NT2/D1 (cell line): ENCODE data around the gene RPS24.
"Not testable (repeated sequence)": the region's sequence is repeated elsewhere in the genome, so short reads cannot be mapped to it uniquely, and the experiment has no call there.

ENCODE experiments used
- DNase-seq: peaks from one replicate; pipeline ENCODE4 v3.0.0-alpha.2; 2011; ENCODE audit warnings: low read depth, low spot score
- H3K27me3 ChIP-seq: 2 replicates; pipeline ENCODE4 v1.6.0; 2011; ENCODE audit warnings: mild to moderate bottlenecking; ENCODE audit not compliant: insufficient read length, insufficient read depth
- H3K36me3 ChIP-seq: 2 replicates; pipeline ENCODE4 v1.6.1; 2011; ENCODE audit warnings: mild to moderate bottlenecking, low read length, mixed read lengths; ENCODE audit not compliant: insufficient read depth, insufficient read length
- H3K4me1 ChIP-seq: 2 replicates; pipeline ENCODE4 v1.5.1; 2011; ENCODE audit not compliant: insufficient read depth, insufficient read length
- H3K4me3 ChIP-seq: 2 replicates; pipeline ENCODE4 v1.5.1; 2011; ENCODE audit warnings: low read depth; ENCODE audit not compliant: insufficient read length
- H3K9ac ChIP-seq: 2 replicates; pipeline ENCODE4 v1.6.0; 2011; ENCODE audit warnings: low read depth; ENCODE audit not compliant: insufficient read length
- H3K9me3 ChIP-seq: 2 replicates; pipeline ENCODE4 v1.5.1; 2011; ENCODE audit warnings: mild to moderate bottlenecking, low read length; ENCODE audit not compliant: insufficient read depth
- SUZ12 ChIP-seq: IDR thresholded peaks from 2 replicates; pipeline ENCODE4 v1.6.1; 2011; ENCODE audit not compliant: insufficient read length, insufficient read depth; ENCODE audit errors: extremely low read depth
- YY1 ChIP-seq: IDR thresholded peaks from 2 replicates; pipeline ENCODE4 v1.6.1; 2011; ENCODE audit not compliant: insufficient read length, insufficient read depth
- ZNF274 ChIP-seq: IDR thresholded peaks from 2 replicates; pipeline ENCODE4 v1.6.1; 2011; ENCODE audit warnings: mild to moderate bottlenecking, low read depth, low read length

Gene RPS24

DNA sequence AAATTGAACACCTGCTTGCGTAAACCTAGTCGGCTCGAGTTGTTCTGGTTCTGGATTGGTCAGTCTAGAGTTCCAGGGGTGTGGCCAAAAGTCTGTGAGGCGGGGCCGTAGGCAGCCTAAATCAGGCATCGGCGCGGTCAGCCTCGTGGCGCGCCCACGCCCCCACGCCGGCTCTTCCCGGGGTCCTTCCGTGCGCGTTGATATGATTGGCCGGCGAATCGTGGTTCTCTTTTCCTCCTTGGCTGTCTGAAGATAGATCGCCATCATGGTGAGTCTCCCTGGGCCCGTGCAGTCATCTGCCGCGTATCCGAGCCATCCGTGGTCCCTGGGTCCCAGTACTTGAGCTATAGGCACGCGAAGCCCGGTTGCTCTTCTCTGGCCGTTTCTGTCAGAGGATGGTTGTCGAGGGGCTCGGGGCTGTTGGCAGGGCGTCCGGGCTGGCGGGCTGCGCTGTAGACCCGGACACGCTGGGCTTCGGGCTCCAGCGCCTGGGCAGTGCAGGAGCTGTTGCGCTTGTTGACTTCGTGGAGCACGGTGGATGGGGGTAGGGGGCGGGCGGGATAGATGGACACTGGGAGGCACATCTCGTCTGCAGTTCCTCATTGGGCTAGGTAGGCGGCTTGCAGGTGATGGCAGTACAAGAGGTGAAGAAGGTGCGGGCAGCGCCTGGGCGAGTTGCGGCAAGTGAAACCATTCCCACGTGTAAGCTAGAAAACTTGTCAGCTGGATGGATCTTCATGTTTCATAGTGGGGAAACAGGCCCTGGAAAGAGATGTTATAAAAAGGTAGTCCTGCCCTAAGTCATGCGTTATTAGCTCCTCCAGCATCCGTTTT lies at the start of gene RPS24:
Gene RPS24, plus strand, starts transcription at position 227 of the 834 bp plus-strand sequence. Its CDS starts 39 bp downstream, at position 266.
- Histone ChIP-seq H3K27me3 (no peaks in the 10 kb centered on the region), H3K4me1 (peaks cover 8% of the 10 kb centered on the region), H3K4me3 (peak within 1 kb of the TSS; percentile 94), H3K9ac (peak within 1 kb of the TSS; percentile 96), H3K9me3 (no peaks in the 10 kb centered on the region), H3K36me3 (peaks cover 48% of the 10 kb centered on the region)
- DNase-seq, result peak; percentile 91
- peak; percentile 46 for TF ChIP-seq YY1
- no peak for TF ChIP-seq ZNF274
- no peak for TF ChIP-seq SUZ12

DNA sequence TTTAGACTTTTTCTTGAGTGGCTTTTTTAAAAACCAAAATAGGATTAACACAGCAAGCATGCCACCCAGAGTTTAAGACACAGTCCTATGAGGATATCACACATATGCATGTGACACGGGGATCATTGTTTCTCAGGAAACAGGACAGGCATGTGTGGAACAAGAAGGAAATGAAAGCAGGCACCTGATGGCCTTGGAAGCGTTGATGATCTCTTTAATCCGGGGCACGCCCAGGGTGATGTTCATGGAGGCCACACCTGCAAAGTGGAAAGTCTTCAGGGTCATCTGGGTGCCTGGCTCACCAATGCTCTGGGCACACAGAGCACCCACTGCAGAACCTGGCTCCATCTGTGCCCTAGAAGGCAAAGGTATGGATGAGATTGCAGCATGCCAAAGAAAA lies 48.7 kb upstream of the RPS24 start:
- no peak overlapping the region for H3K9ac ChIP-seq
- no peaks in the 10 kb centered on the region for H3K27me3 ChIP-seq
- H3K4me1 ChIP-seq, result no peaks in the 10 kb centered on the region
- no peak for DNase-seq
- no peak for TF ChIP-seq YY1
- TF ChIP-seq SUZ12, result no peak
- TF ChIP-seq ZNF274, result no peak
- no peaks in the 10 kb centered on the region for H3K9me3 ChIP-seq
- peaks cover 93% of the 10 kb centered on the region for H3K36me3 ChIP-seq
- H3K4me3 ChIP-seq, result no peak overlapping the region

DNA sequence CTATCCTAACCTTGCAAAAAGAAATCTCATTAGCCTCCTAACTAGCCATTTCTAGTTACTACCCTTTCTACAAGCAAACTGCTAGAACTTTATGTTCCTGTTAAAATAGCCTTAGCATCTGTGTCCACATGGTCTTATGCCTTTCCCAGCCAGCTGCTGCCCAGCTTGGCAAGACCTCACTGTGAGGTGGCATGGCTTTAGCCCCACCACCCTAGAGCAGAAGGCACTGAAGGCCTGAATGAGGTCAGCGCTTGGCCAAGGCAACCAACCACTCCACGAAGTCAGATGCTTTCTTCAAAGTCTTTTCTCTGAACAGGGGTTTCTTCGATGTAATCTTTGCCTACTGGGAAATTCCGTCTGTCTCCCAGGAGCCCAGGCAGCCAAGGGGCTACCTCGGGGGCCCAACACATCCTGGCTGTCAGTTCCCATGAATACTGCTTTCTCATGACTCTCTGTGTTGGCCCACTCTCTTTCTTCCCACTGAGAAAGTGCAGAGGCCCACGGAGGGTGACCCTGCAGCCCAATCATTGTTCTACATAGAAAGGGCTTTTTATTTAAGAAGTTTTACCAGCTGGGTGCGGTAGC lies 45.9 kb upstream of the RPS24 start:
- Histone ChIP-seq H3K9ac (no peak overlapping the region), H3K4me1 (no peaks in the 10 kb centered on the region), H3K9me3 (no peaks in the 10 kb centered on the region), H3K36me3 (peaks cover 87% of the 10 kb centered on the region), H3K4me3 (no peak overlapping the region), H3K27me3 (no peaks in the 10 kb centered on the region)
- TF ChIP-seq YY1, result no peak
- no peak for TF ChIP-seq SUZ12
- no peak for TF ChIP-seq ZNF274
- DNase-seq, result no peak

DNA sequence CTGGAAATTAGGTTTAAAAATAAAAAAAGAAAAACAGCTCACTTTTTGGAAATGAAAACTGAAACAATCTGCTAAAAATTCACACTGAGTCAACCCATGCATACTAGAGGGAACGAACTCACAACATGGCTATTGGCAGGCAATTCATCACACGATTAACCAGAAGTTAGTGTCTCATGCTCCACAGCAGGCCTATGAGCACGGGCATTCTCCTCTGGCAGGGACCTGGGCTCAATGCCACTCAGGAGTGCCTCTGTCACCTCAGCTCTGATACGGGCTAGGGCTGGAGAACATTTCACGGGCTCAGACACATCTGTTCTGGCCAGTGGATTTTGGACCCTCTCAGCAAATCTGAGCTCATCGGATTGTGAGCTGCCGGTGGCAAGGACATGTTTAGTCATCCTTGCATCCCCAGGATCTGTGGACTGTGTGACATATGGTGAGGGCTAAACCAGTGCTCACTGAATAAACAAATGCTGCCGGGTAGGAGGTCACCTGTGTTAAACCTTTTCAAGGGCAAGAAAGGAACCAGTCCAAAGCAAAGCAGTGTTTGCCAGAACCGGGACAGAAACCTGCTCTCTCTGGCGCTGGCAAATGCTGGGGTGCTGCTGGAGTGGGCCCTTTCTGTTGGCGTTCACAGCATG lies 44.5 kb upstream of the RPS24 start:
- Histone ChIP-seq H3K9me3 (no peaks in the 10 kb centered on the region), H3K36me3 (peaks cover 85% of the 10 kb centered on the region), H3K27me3 (no peaks in the 10 kb centered on the region), H3K4me3 (no peak overlapping the region), H3K9ac (no peak overlapping the region), H3K4me1 (no peaks in the 10 kb centered on the region)
- no peak for DNase-seq
- no peak for TF ChIP-seq SUZ12
- no peak for TF ChIP-seq ZNF274
- TF ChIP-seq YY1, result no peak

DNA sequence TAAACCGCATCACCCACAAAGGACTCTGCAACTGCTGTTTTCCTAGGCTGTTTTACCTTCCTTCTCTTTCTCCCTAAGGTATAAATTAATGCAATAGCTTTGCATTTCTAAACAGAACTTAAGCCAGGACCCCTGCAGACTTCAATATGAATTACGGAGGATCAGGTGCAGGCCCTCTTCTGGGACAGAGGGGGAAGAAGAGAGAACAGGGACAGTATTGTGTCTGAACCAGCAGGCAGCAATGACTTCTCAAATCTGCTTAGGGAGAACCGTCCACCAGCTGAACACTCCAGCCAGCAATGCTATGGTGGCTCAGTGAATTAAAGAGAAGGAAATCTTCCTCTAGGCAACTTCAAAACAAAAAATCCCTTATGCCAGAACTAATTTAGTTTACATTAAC lies 40.0 kb upstream of the RPS24 start:
- no peaks in the 10 kb centered on the region for H3K9me3 ChIP-seq
- H3K4me1 ChIP-seq, result no peaks in the 10 kb centered on the region
- TF ChIP-seq ZNF274 (no peak), SUZ12 (no peak), YY1 (no peak)
- no peak overlapping the region for H3K4me3 ChIP-seq
- no peak overlapping the region for H3K9ac ChIP-seq
- H3K27me3 ChIP-seq, result no peaks in the 10 kb centered on the region
- peaks cover 46% of the 10 kb centered on the region for H3K36me3 ChIP-seq
- DNase-seq, result no peak

DNA sequence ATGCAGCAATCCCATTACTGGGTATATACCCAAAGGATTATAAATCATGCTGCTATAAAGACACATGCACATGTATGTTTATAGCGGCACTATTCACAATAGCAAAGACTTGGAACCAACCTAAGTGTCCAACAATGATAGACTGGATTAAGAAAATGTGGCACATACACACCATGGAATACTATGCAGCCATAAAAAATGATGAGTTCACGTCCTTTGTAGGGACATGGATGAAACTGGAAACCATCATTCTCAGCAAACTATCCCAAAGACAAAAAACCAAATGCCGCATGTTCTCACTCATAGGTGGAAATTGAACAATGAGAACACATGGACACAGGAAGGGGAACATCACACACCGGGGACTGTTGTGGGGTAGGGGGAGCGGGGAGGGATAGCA lies 34.9 kb upstream of the RPS24 start:
- H3K36me3 ChIP-seq, result peaks cover 48% of the 10 kb centered on the region
- not testable (repeated sequence) for DNase-seq, H3K4me3 ChIP-seq, H3K4me1 ChIP-seq, H3K9ac ChIP-seq, H3K9me3 ChIP-seq, H3K27me3 ChIP-seq

DNA sequence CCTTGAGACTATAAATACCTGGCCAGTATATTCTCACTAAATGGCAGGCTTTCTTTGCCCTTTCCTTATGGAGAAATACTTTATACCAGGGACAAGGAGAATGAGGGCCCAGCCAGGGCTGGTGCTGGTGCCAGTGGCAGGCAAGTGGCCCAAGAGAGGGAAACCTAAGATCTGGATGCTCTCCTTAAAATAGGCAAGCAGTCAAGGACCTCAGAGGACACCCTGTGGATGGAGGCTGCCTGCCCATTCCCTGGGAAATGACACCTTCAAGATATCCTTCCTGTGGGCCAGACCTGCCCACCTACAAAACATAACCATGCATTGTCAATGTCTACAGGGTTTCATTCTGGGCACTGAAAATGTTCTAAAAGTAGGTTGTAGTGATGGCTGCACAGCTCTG lies 33.5 kb upstream of the RPS24 start:
- H3K4me3 ChIP-seq, result no peak overlapping the region
- no peaks in the 10 kb centered on the region for H3K27me3 ChIP-seq
- DNase-seq, result no peak
- H3K9ac ChIP-seq, result no peak overlapping the region
- no peaks in the 10 kb centered on the region for H3K9me3 ChIP-seq
- H3K36me3 ChIP-seq, result peaks cover 57% of the 10 kb centered on the region
- TF ChIP-seq SUZ12 (no peak), YY1 (no peak), ZNF274 (no peak)
- no peaks in the 10 kb centered on the region for H3K4me1 ChIP-seq
